Medulla oblongata (tissue), 1 donor: Measurements from ENCODE around the gene C17orf75.

Experiments used
- DNase-seq: peaks from one replicate; pipeline ENCODE4 v3.0.0-alpha.2; 2015; ENCODE audit errors: extremely low spot score

C17orf75 gene

DNA sequence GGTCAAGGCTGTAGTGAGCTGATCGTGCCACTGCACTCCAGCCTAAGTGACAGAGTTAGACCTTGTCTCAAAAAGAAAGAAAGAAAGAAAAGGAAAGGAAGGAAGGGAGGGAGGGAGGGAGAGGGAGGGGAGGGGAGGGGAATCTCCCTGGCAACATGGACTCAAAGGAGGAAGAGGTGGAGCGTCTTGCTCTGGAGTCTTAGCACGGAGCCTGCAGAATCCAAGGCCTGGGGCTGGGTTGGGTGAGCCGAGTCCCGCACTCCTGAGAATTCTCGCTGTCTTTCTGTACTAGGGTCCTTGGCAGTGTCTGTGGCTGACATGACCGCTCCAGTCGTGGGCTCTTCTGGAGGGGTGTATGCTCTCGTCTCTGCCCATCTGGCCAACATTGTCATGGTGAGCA lies 36.9 kb downstream of the C17orf75 start:
- DNase-seq, result no peak

DNA sequence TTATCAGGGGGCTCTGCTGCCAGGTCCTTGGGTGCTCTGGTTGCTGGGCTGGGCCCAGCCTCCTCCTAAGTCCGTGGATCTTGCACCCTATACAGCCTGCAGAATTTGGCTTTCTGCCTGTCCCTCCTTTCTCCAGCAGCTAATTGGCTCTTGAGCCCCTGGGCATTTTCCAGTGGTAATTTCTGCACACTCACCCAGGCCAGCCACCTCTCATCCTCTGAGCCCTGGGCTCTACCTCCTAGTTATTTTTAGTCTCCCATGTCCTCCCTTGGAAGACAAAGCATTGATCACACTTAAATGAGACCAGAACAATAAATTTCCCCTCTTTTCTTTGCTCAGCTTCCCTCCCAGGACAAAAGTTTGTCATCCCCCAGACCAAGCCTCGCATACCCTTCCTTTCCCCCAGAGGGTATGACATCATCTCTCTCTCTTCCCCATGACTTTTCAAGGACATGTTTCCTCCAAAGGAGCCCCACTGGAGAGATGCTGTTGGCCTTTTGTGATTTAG lies 38.1 kb downstream of the C17orf75 start:
- no peak for DNase-seq

DNA sequence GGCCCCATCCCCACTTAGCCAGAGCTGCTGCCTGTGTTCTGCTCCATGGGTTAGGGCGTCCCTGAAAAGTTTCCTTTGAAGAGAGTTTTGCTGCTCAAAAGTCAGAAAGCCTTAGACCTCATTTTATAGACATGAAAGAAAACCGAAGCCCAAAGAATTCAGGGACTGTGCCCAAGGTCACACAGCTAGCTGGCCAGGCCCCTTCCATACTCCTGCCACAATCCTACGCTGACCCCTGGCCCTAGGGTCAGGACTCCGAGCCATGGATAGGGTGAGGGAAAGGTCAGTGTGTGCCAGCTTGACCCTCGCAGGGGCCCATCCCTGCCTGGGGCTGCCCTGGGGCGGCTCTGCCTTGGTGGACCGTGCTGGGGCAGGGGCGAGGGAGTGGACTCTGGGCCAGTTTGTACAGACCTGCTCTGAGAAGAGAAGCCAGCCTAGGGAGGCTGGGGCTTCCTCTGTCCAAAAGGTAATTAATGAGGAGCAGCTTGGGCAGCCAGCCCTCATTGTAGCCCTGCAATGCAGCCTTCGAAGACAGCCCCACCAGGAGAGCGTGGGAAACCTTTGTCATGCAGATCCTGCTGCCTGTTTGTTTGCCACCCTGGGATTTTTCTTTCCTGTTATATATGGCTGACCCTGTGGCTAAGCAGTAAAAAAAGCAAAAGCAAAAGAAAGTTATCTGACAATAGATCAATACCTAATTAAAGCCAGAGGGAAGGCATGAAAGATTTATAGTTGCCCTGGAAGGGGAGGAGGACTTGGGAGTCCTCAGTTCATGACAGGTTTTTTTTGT lies 38.9 kb downstream of the C17orf75 start:
- no peak for DNase-seq

DNA sequence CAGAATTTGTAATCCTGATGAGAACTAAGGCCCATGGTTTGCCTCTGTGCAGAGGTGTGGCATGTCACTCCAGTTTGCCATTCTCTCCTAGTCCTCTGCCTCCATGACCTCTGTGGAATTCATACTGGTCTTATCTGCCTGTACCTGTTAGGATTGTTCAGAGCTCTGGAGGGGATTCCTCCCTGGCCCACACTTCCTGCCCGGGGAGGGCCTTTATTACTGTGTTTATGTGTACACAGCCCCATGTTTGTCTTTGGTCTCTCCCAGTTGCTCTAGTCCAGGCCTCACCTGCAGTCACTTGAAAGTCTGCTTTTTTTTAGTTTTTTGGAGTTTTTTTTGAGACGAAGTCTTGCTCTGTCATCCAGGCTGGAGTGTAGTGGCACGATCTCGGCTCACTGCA lies 39.9 kb downstream of the C17orf75 start:
- DNase-seq, result no peak

DNA sequence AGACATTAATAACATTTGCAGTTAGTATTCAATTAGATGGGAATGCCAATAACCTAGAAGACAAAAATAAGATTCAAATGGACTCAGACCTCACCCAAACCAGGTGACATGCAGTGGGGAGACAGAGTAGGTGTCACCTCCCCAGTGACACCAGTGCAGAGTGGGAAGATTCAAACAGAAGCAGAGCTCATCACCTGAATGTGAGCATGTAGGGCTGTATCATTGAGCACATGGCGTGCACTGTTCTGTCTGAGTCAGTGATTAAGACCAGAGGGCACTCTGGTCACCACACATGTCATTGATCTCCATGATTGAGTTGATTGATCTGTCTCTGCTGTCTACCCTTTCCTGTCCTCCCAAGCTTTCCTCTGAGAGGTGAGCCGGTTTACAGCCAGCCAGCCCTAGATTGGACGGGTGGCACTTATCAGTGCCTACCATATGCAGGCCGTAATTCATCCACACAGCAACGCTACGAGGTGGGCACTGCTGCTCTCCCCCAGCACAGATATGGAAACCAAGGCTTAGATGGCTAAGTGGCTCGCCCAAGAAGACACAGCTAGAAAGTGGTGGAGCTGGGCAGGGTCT lies 42.3 kb downstream of the C17orf75 start:
- no peak for DNase-seq

DNA sequence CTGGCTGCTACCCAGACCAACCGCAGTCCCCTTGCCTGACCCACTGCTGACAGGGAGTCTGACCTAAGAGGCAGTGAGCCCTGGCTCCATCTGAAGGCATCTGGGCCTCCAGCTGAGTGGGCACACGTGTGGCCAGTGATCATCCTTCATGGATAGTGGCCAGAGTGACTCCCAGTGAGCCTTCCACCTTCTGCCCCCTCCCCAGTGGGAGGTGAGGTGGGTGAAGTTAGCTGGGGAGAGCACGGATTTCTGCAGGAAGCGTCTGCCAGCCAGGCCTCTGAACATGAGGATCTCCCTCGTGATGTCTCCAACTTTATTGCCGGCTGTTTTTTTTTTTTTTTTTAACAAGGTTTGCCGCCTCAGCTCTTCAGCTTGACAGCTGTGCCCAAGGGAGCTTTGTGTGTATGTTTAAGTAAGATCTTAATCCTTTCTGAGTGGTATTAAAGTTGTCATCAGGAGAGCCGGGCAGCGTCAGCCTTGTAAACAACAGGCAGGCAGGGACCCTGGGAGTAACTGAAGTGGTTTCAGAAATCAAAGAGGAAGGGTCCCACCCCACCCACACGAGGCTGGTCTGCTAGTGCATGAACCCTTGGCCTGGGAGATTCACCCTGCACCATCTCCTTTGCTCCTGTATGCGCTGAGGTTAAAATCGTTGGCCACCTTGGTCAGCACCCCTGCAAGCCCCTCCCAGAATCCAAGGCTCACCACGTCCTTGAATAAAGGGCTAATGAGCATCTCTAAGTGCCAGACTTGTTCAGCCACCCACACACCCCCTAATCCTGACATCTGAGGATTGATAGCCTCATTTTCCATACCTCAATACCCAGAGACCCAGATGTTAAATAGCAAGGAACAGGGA lies 43.0 kb downstream of the C17orf75 start:
- DNase-seq, result no peak

DNA sequence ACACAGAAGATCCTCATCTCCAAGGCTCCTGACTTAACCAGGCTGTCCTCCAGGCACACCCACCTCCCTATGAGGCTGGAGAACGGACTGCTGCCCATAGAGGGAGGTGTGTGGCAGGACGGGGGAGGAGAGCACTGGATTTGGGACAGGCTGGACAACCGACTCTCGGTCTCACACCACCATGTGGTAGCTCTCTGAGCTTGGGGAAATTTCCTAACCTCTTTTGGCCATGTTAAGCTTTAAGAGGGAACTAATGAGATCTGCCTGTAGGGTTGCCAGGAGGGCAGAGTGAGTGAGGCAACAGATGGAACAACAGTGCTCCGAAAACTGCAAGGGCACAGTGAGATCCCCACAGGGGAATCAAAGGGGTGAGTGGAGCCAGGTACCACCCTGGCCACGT lies 43.7 kb downstream of the C17orf75 start:
- DNase-seq, result no peak

DNA sequence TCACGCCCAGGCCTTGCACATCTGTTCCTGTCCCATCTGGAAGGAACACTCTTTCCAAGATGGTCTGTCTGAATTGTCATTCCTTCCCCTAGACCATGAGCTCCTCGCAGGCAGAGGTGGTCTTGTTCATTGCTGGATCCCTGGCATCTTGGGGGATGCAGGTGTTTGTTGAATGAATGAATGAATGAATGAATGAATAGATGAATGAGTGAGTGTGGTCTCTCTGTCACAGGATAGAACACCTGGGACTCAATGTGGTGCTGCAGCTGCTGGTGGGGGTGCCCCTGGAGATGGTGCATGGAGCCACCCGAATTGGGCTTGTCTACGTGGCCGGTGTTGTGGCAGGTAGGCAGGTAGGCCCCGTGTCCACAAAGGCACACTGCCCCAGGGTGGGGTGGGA lies 44.1 kb downstream of the C17orf75 start:
- DNase-seq, result no peak

DNA sequence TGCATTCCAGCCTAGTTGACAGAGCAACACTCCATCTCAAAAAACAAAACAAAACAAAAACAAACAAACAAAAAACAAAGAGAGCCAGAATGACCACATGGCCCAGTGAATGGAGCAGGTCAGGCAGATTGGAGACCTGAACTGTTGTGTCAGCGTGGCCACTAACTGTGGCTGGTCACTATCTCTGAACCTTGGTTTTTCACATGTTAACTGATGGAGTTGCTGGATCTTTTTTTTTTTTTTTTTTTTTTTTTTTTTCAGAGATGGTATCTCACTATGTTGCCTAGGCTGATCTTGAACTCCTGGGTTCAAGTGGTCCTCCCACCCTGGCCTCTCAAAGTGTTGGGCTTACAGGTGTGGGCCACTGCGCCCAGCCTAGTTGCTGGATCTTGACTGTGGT lies 44.5 kb downstream of the C17orf75 start:
- DNase-seq, result no peak

DNA sequence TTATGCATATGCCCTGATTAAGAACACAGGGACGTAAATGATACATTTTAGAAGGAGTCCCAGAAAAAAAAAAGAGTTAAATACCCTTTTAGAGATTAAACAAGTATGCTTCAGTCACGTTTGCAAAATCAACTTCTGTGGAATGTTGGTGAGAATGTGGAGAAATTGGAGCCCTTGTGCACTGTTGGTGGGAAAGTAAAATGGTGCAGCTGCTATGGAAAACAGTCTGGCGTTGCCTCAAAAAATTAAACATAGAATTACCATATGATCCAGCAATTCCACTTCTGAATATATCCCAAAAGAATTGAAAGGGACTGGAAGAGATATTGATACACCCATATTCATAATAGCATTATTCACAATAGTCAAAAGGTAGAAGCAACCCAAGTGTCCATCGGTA lies 49.9 kb downstream of the C17orf75 start:
- no peak for DNase-seq

DNA sequence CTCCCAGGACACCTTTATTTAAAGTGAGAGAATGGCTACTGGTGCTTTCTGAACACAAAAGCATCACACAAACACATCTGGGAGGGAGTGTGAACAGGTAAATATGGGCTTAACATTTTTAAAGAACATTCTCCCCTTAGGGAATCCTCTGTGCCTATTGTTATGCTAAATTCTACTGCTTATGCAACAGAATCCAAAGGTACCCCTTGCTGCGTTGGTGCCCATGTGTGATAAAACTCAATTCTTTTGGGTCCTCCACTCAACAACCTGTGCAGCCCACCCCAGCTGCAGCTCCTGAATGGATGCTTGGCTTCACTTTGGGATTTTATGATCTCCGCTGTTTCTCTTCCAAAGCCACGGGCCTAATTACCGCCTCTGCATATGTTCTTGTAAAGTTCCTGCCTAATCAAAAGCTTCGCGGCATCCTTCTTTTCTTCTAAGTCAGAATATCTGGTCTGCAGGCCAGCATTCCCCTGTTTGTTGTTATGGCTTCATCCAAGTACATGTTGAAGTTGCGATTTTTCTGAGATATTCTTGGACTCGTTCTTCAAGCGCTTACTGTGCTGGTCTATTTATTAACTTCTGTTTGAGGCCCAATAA lies 52.4 kb downstream of the C17orf75 start:
- DNase-seq, result no peak

DNA sequence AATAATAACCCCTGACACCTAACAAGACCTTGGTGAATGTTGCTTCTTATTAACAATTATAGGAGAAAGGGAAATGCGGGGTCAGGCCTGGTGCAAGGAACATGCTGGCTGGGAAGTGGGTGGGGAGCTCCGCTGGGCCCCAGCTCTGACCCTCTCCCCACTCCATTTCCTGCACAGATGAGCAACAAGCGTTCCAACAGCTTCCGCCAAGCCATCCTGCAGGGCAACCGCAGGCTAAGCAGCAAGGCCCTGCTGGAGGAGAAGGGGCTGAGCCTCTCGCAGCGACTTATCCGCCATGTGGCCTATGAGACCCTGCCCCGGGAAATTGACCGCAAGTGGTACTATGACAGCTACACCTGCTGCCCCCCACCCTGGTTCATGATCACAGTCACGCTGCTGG lies 53.4 kb downstream of the C17orf75 start:
- DNase-seq, result no peak

DNA sequence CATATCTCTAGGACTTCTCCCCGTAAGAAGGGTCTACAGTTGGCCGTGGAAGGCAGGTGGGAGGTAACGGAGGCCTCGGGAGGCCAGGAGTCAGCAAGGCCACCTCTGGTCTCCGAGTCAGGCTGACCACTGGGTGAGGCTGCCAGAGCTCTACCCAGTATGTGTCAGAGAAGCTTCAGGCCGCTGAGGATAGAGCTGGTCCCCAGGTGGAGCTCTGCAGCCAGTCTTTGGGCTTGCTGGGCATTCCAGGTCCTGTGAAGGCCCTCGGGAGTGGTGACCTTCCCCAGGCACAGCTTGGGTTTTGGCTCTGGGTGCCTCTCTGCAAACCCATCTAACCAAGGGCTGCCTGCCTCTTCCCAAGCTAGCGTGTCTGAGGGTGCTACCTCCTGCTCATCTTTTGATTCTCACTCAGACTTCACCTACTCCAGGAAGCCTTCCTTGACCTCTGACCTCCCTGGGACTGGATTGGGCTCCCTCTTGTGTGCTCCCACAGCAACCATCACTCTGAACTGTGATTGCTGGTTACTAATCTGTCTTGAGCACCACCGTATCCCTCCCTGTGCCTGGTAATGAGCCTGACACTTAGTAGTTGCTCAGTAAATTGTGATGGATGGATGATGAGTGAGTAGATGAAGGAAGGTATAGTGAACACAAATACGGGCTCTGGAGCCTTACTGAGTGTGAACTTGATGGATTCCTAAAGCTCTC lies 54.0 kb downstream of the C17orf75 start:
- DNase-seq, result no peak

DNA sequence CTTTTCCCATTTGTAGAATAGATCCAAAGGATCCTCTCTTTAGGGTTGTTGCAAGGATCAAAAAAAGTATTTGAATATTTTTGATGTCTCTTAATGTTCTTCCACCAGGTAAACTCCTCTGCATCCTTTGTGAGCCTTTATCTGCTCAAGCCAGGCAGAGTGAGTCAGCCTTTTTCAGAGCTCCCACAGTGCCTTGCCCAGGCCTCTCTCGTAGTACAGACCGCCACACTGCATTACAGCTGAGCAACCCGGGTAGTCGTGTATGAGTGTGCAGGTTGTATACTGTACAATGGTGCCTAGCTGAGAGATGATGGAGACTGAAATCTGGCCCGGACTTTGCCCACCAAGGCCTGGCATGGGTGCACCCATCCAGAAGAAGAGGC lies 55.5 kb downstream of the C17orf75 start:
- no peak for DNase-seq

DNA sequence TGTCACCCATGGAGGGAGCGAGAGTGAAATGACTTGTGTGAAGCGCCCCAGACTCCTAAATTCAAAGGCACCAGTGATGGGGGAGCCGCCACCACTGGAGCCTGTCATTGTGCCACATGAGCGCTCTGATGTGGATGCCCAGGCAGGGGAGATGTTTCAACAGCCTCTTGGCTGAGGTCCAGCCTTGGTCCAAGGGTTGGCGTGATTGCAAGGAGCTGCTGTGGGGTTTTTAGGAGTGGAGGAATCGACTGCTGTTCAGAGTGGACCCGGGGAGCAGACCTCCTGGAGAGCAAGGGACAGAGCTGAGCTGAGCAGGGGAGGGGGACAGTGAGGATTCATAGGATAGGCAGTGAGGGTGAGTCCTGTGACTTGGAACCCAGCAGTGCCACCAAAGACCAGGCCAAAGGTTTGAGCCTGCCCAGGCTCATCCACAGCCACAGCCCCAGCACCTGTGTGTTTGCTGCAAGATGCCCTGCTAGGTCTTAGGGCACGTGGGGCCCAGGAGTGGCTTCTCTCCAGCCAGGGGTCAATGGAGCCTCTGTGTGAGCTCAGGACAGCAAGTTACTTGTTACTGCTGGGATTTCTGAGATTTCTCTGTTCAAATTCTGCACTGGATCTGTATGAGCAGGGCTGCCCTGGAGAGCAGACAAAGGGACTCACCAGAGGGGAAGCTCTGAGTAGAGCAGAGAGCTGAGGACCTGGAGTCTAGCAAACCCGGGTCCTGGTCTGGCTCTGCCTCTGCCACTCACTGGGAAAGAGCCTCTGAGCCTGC lies 56.0 kb downstream of the C17orf75 start:
- peak; percentile 89 for DNase-seq

DNA sequence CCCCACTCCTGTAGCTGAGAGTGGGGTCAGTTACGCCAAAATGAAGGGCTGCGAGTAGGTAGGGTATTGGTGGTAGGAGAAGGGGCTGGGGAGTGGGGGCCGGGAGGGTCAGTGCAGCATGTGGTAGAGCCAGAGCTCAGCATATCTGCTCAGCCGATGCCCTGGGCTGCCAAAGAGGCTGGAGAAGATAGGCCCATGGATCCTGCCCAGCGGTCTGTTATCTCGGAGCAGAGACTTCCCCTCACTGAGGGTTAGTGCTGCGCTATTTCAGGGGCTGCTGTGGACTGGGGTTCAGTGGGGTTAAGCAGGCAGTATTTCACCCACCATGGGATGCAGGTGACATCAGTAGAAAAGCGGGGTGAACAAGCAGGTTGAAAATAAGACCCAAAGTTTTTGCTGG lies 56.7 kb downstream of the C17orf75 start:
- DNase-seq, result no peak

DNA sequence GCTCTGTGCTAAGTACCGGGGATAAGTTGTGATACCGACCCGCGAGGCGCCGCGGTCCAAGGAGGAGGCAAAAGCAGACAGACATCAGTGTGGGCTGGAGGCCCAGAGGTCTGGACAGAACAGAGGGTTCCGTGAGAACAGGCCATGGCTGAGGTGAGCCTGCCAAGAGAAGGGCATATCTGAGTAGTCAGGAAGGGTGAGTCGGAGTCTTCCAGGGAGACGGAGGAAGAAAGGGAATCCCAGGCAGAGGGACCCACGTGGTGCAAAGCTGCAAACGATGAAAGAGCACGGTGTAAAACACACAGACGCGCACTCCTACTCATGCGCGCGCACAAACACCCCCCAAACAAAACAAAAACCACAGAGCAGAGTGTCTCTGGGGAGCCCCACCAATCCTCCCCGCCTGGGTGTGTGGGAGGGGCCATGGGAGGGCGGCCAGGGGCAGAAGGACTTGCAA lies 58.2 kb downstream of the C17orf75 start:
- DNase-seq, result peak; percentile 55

DNA sequence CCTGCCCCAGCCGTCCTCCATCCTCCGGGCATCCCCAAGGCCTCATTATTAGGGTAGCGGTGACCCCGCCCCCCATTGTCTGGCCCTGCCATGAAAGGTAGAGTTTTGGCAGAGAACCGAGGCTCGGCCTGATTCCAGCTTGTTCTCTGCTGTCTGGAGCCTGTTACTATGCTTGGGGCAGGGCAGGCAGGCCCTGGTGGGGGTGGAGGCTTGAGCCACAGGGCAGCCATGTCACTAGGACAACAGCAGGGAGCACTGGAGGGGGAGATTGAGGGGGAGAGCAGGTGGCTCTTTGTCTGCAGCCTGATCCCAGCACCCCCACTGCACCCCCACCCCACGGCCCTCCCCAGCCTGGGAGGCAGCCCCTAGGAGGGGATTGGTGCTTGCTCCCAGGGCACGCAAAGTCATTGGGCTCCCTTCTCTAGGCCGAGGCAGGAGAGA lies 60.9 kb downstream of the C17orf75 start:
- DNase-seq, result no peak

DNA sequence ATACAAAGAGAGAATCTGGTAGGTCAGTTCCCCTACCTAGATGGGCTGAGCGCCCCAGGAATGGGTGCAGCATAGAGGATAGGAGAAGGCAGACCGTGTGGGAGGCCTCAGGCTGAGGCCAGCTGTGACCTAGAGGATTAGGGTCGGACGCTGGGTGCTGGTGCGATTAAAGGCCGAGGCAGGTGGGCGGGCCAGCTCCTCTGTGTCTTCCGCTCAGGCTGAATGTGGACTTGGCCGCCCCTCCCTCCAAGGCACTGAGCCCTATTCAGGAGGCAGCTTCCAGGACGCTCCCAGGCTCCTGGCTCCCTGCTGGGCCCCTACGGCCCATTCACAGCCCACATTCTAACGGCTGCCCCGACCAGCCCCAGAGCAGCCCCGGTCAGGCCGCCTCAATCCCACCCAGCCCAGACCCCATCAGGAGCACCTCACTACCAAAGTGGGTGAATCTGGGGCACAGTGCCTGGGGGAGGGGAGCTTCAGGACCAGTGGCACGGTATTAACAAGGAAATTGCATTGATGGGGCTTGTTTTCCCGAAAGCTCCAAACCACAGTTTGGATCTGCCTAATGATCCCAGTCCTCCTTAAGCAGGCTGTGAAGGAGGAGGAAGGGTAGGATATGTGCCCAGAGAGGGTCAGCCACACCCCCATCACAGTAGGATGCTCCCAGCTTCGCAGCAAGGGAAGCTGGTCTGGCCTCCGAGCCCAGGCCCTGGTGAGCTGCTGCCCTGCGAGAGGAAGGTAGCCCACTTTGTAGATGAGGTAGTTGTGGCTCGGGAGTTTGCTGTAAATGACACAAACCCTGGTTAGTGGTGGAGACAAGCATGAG lies 61.9 kb downstream of the C17orf75 start:
- DNase-seq, result no peak

DNA sequence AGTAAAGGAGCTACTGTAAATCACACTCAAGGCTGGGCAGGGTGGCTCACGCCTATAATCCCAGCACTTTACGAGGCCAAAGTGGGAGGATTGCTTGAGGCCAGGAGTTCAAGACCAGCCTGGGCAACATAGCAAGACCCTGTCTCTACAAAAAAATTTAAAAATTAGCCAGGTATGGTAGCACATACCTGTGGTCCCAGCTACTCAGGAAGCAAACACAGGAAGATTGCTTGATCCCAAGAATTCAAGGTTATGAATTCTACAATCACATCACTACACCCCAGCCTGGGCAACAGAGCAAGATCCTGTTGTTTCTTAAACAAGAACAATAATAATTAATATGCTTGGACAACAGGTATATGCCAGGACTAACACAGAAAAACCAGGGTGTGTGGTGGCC lies 63.2 kb downstream of the C17orf75 start:
- DNase-seq, result no peak
